Mesothelial cell of epicardium (in vitro differentiated cells): ENCODE results near the gene KLHL29. TPM values are rescaled to one million over a fixed set of nuclear protein-coding genes. Genes with fewer than 3 reads are reported as not detected.

Source experiments
- DNase-seq, 2 experiments: peaks; one replicate each; pipeline ENCODE4 v3.0.0; 2021; ENCODE audit warnings: low spot score in 2 of 2; ENCODE audit not compliant: unreplicated experiment in 2 of 2
- H3K27ac Mint-ChIP-seq: 2 replicates; pipeline ENCODE4 v1.8.0; 2021; ENCODE audit warnings: mixed read lengths
- H3K27me3 Mint-ChIP-seq: 2 replicates; pipeline ENCODE4 v1.8.0; 2021; ENCODE audit warnings: low read depth, mixed read lengths
- H3K36me3 Mint-ChIP-seq: 2 replicates; pipeline ENCODE4 v1.8.0; 2021; ENCODE audit warnings: mixed read lengths
- H3K4me1 Mint-ChIP-seq: 2 replicates; pipeline ENCODE4 v1.8.0; 2021; ENCODE audit warnings: mixed read lengths
- H3K4me3 Mint-ChIP-seq: 2 replicates; pipeline ENCODE4 v1.8.0; 2021; ENCODE audit warnings: mild to moderate bottlenecking, moderate library complexity, mixed read lengths
- H3K9me3 Mint-ChIP-seq: 2 replicates; pipeline ENCODE4 v1.8.0; 2021; ENCODE audit warnings: mixed read lengths
- CTCF ChIP-seq: fragments of 200-600 bp; sonication (generic); IDR thresholded peaks from one replicate; pipeline ENCODE4 v1.5.0; 2021; ENCODE audit warnings: antibody characterized with exemption; ENCODE audit not compliant: unreplicated experiment
- total RNA-seq: library from RNA; stranded (reverse); gene quantifications from 3 replicates; pipeline ENCODE4 v1.2.1, GENCODE V29; 2021

The KLHL29 gene
- total RNA-seq, 1 donor from 2014 or later = 28.3 TPM

- Mint-ChIP-seq H3K9me3 (no peaks in the 10 kb centered on the region), H3K4me3 (no peak overlapping the region), H3K36me3 (no peaks in the 10 kb centered on the region), H3K27ac (no peak overlapping the region), H3K4me1 (peaks cover 30% of the 10 kb centered on the region), H3K27me3 (no peaks in the 10 kb centered on the region)
- DNase-seq = no peak
- TF ChIP-seq CTCF = no peak
Measured at GRCh38 chr2:23483791-23484190, 98.8 kb downstream of the KLHL29 start.

- no peak overlapping the region for H3K4me3 Mint-ChIP-seq
- no peaks in the 10 kb centered on the region for H3K27me3 Mint-ChIP-seq
- H3K4me1 Mint-ChIP-seq = peaks cover 25% of the 10 kb centered on the region
- H3K36me3 Mint-ChIP-seq = no peaks in the 10 kb centered on the region
- TF ChIP-seq CTCF = no peak
- no peak overlapping the region for H3K27ac Mint-ChIP-seq
- no peak for DNase-seq
- H3K9me3 Mint-ChIP-seq = no peaks in the 10 kb centered on the region
Measured at GRCh38 chr2:23484275-23484674, 99.3 kb downstream of the KLHL29 start.

GRCh38 chr2:23484767-23485166 lies 99.8 kb downstream of the KLHL29 start:
- Mint-ChIP-seq H3K27me3 (no peaks in the 10 kb centered on the region), H3K27ac (no peak overlapping the region), H3K9me3 (no peaks in the 10 kb centered on the region), H3K36me3 (no peaks in the 10 kb centered on the region), H3K4me1 (peaks cover 21% of the 10 kb centered on the region), H3K4me3 (no peak overlapping the region)
- no peak for TF ChIP-seq CTCF
- no peak for DNase-seq

- H3K9me3 Mint-ChIP-seq = no peaks in the 10 kb centered on the region
- no peak for DNase-seq
- no peak overlapping the region for H3K27ac Mint-ChIP-seq
- H3K27me3 Mint-ChIP-seq = no peaks in the 10 kb centered on the region
- TF ChIP-seq CTCF = no peak
- H3K36me3 Mint-ChIP-seq = no peaks in the 10 kb centered on the region
- peaks cover 21% of the 10 kb centered on the region for H3K4me1 Mint-ChIP-seq
- no peak overlapping the region for H3K4me3 Mint-ChIP-seq
Measured at GRCh38 chr2:23485261-23485660, 100.3 kb downstream of the KLHL29 start.

- H3K27ac Mint-ChIP-seq = no peak overlapping the region
- H3K27me3 Mint-ChIP-seq = no peaks in the 10 kb centered on the region
- TF ChIP-seq CTCF = no peak
- no peak for DNase-seq
- H3K9me3 Mint-ChIP-seq = no peaks in the 10 kb centered on the region
- peaks cover 13% of the 10 kb centered on the region for H3K4me1 Mint-ChIP-seq
- H3K36me3 Mint-ChIP-seq = no peaks in the 10 kb centered on the region
- H3K4me3 Mint-ChIP-seq = no peak overlapping the region
Measured at GRCh38 chr2:23485841-23486683, 101.1 kb downstream of the KLHL29 start.

- DNase-seq = no peak
- Mint-ChIP-seq H3K36me3 (no peaks in the 10 kb centered on the region), H3K4me1 (peaks cover 7% of the 10 kb centered on the region), H3K4me3 (no peak overlapping the region), H3K9me3 (no peaks in the 10 kb centered on the region), H3K27me3 (no peaks in the 10 kb centered on the region), H3K27ac (no peak overlapping the region)
- TF ChIP-seq CTCF = no peak
Measured at GRCh38 chr2:23486684-23487075, 101.7 kb downstream of the KLHL29 start.
